K562 (cell line): ENCODE results near the gene TPCN1. TPM values are rescaled to one million over a fixed set of nuclear protein-coding genes. Genes with fewer than 3 reads are reported as not detected.

Experiments used
- ATAC-seq: fragments of 200-7000 bp; cut with Tn5 transposase; 3 replicates; pipeline ENCODE4 v1.9.1; 2020; ENCODE audit warnings: moderate library complexity
- BruUV-seq: library from RNA; stranded (reverse); fragments of 400-500 nt; replicated peaks from 2 replicates; lab custom pipeline; 2021; lab: Mats Ljungman, UMichigan
- CTCF ChIA-PET: fragments of 300-600 bp; formaldehyde crosslinking; extraction: SDS; loops from one replicate; lab custom pipeline; 2021; ENCODE audit warnings: low intra/inter-chr PET ratio; lab: Yijun Ruan, JAX
- POLR2A ChIA-PET: fragments of 300-600, 350-650 bp; sonication (Branson Sonifier 250); formaldehyde crosslinking; extraction: SDS; loops from one replicate; lab custom pipeline; 2021; ENCODE audit warnings: antibody characterized with exemption, inconsistent platforms; lab: Yijun Ruan, JAX
- DNase-seq, 4 experiments: peaks; one replicate each; pipeline versions ENCODE4 v3.0.0 to v3.0.0-alpha.2; 2011 to 2018; ENCODE audit warnings: low spot score in 3 of 4, mixed read lengths in 3 of 4; ENCODE audit errors: extremely low read depth in 1 of 4
- FAIRE-seq: peaks from 2 replicates; lab custom pipeline; 2011; peaks lifted over from hg19 to GRCh38; lab: Jason Lieb, UNC
- H2AFZ ChIP-seq: 2 replicates; pipeline ENCODE4 v1.6.0; 2011; ENCODE audit warnings: low read depth, low read length, control low read depth, inconsistent platforms
- H3K27ac ChIP-seq: fragments of 200-600 bp; 3 replicates; pipeline ENCODE4 v1.8.0; 2011; ENCODE audit warnings: low read depth, mild to moderate bottlenecking, control low read depth, inconsistent platforms, low read length, moderate library complexity, mixed read lengths; ENCODE audit errors: extremely low read depth
- H3K27me3 ChIP-seq, 2 experiments: fragments of 300-600 bp in 1 of 2; 2 replicates in 1 of 2; 3 replicates in 1 of 2; pipeline versions ENCODE4 v1.6.0 to v1.8.0; 2011; ENCODE audit warnings: inconsistent platforms in 2 of 2, low read length in 2 of 2, mild to moderate bottlenecking in 1 of 2, mixed read lengths in 1 of 2, moderate library complexity in 1 of 2; ENCODE audit not compliant: control insufficient read depth in 2 of 2, insufficient read depth in 2 of 2
- H3K36me3 ChIP-seq: fragments of 300-600 bp; 3 replicates; pipeline ENCODE4 v1.8.0; 2011; ENCODE audit warnings: mild to moderate bottlenecking, low read length, inconsistent platforms; ENCODE audit not compliant: control insufficient read depth, insufficient read depth
- H3K4me1 ChIP-seq, 2 experiments: fragments of 200-600 bp in 1 of 2; replicated peaks in 1 of 2; 2 replicates in 1 of 2; 3 replicates in 1 of 2; pipeline versions ENCODE4 v1.5.1 to v1.8.0; 2011; ENCODE audit warnings: inconsistent platforms in 2 of 2, low read length in 2 of 2, mild to moderate bottlenecking in 1 of 2, mixed read lengths in 1 of 2, moderate library complexity in 1 of 2; ENCODE audit not compliant: control insufficient read depth in 2 of 2, insufficient read depth in 2 of 2
- H3K4me2 ChIP-seq: 2 replicates; pipeline ENCODE4 v1.6.1; 2011; ENCODE audit warnings: low read length, control low read depth, inconsistent platforms, mixed read lengths; ENCODE audit not compliant: insufficient read depth
- H3K4me3 ChIP-seq: fragments of 200-600 bp; sonication (generic), shearing (Covaris generic); 2 replicates; pipeline ENCODE4 v1.5.1; 2016; ENCODE audit warnings: control low read depth, inconsistent platforms
- H3K79me2 ChIP-seq: fragments of 200-600 bp; 3 replicates; pipeline ENCODE4 v1.8.0; 2011; ENCODE audit warnings: low read length, inconsistent platforms; ENCODE audit not compliant: control insufficient read depth, insufficient read depth
- H3K9ac ChIP-seq, 2 experiments: 2 replicates each; pipeline versions ENCODE4 v1.6.0 to v1.6.1; 2011; ENCODE audit warnings: low read depth in 2 of 2, low read length in 2 of 2, control low read depth in 1 of 2, inconsistent platforms in 1 of 2, mild to moderate bottlenecking in 1 of 2, mixed read lengths in 1 of 2; ENCODE audit not compliant: insufficient read depth in 1 of 2
- H3K9me1 ChIP-seq: one replicate; pipeline ENCODE4 v1.6.0; 2011; ENCODE audit warnings: inconsistent platforms, mild to moderate bottlenecking, low read length, moderate library complexity; ENCODE audit not compliant: control insufficient read depth, insufficient read depth
- H3K9me3 ChIP-seq: replicated peaks from 2 replicates; pipeline ENCODE4 v1.5.1; 2011; ENCODE audit warnings: low read depth, low read length, inconsistent platforms; ENCODE audit not compliant: control insufficient read depth, insufficient read depth
- H4K20me1 ChIP-seq: replicated peaks from 2 replicates; pipeline ENCODE4 v1.6.1; 2011; ENCODE audit warnings: low read length, inconsistent platforms, mixed read lengths; ENCODE audit not compliant: control insufficient read depth, insufficient read depth
- BRD9 ChIP-seq: fragments of 450-650 bp; IDR thresholded peaks from 2 replicates; pipeline ENCODE4 v1.6.1; 2018; ENCODE audit warnings: low read depth; ENCODE audit not compliant: partially characterized antibody
- DPF2 ChIP-seq: fragments of 450-650 bp; IDR thresholded peaks from 2 replicates; pipeline ENCODE4 v1.6.1; 2016
- E2F5 ChIP-seq: sonication (generic); formaldehyde crosslinking; IDR thresholded peaks from 2 replicates; pipeline ENCODE4 v1.8.0; 2022; ENCODE audit warnings: mild to moderate bottlenecking, missing genetic modification reagents
- ETS1 ChIP-seq: conservative IDR thresholded peaks from 2 replicates; pipeline ENCODE4 v1.6.1; 2011; ENCODE audit warnings: low read depth, mild to moderate bottlenecking, low read length; ENCODE audit not compliant: control insufficient read depth
- GTF2F1 ChIP-seq: IDR thresholded peaks from 2 replicates; pipeline ENCODE4 v1.6.1; 2011; ENCODE audit warnings: low read depth, low read length, improper control_type of control experiment
- HDAC1 ChIP-seq, 2 experiments: fragments of 450-650 bp; IDR thresholded peaks; 2 replicates each; pipeline ENCODE4 v1.6.1; 2016 to 2017; ENCODE audit warnings: inconsistent platforms in 1 of 2, mild to moderate bottlenecking in 1 of 2, moderate library complexity in 1 of 2
- HMGXB4 ChIP-seq: sonication (generic); formaldehyde crosslinking; IDR thresholded peaks from 2 replicates; pipeline ENCODE4 v1.8.1; 2023; ENCODE audit warnings: mild to moderate bottlenecking, missing genetic modification reagents
- MIER1 ChIP-seq: fragments of 450-650 bp; IDR thresholded peaks from 2 replicates; pipeline ENCODE4 v1.6.1; 2016; ENCODE audit warnings: antibody characterized with exemption, mild to moderate bottlenecking, low read depth
- PTBP1 ChIP-seq: fragments of 200-400 bp; formaldehyde crosslinking; IDR thresholded peaks from 2 replicates; pipeline ENCODE4 v1.6.1; 2017; ENCODE audit warnings: low read depth, low read length
- RFX7 ChIP-seq: fragments of 250-450 bp; sonication (Bioruptor Pico); IDR thresholded peaks from 2 replicates; pipeline ENCODE4 v1.5.1; 2021; ENCODE audit warnings: mild to moderate bottlenecking
- SRSF7 ChIP-seq: fragments of 200-400 bp; formaldehyde crosslinking; optimal IDR thresholded peaks from 2 replicates; pipeline ENCODE3; 2017; ENCODE audit warnings: mild to moderate bottlenecking, low read depth, low read length
- STAT5A ChIP-seq: IDR thresholded peaks from 2 replicates; pipeline ENCODE4 v1.6.1; 2012; ENCODE audit warnings: low read length, inconsistent platforms, borderline replicate concordance
- ZNF316 ChIP-seq: fragments of 450-650 bp; IDR thresholded peaks from 2 replicates; pipeline ENCODE4 v1.6.1; 2016
- ZNF324 ChIP-seq: fragments of 250-450 bp; sonication (Bioruptor Pico); IDR thresholded peaks from 2 replicates; pipeline ENCODE4 v1.4.0; 2020; ENCODE audit warnings: mild to moderate bottlenecking
- ZNF347 ChIP-seq: fragments of 450-650 bp; formaldehyde crosslinking; IDR thresholded peaks from 2 replicates; pipeline ENCODE4 v1.4.0; 2020; ENCODE audit warnings: low read depth, mild to moderate bottlenecking, moderate library complexity
- ZNF584 ChIP-seq: fragments of 200-800 bp; sonication (Bioruptor generic); IDR thresholded peaks from 2 replicates; pipeline ENCODE4 v1.6.1; 2016; ENCODE audit warnings: low read depth, mild to moderate bottlenecking, missing genetic modification characterization, missing compliant biosample characterization
- WGBS: fragments of 100-300 bp; shearing (Covaris generic); methylation state at CpG from one replicate; pipeline ENCODE4 v1.1.6; 2016; ENCODE audit warnings: low coverage, mixed read lengths; ENCODE audit not compliant: insufficient coverage; ENCODE audit errors: missing lambda C conversion rate; 5-methylcytosine and 5-hydroxymethylcytosine counted together
- in situ Hi-C: fragments of 300-500 bp; cut with MboI; formaldehyde crosslinking; loops from 4 replicates; pipeline ENCODE4 v1.15.0; 2018; ENCODE audit warnings: inconsistent platforms, mixed read lengths
- intact Hi-C: fragments of 100-400 bp; cut with micrococcal nuclease; formaldehyde crosslinking; loops from 2 replicates; pipeline ENCODE4 v1.14.2; 2022
- polyA plus RNA-seq, 8 experiments: library from polyadenylated mRNA; depleted of rRNA in 4 of 8; stranded (reverse) in 5 of 8; unstranded in 3 of 8; fragments of >200 nt; fragmentation: Nextera tagmentation in 2 of 8; fragmentation: Illumina TruSeq in 1 of 8; extraction: Ambion mirVana in 2 of 8; extraction: Trizol in 1 of 8; gene quantifications; 2 replicates each; pipeline versions ENCODE4 v1.2.1 to v1.2.3, GENCODE V29; 2011 to 2014; ENCODE audit warnings: inconsistent platforms in 1 of 8, missing spikeins in 1 of 8
- total RNA-seq, 7 experiments: library from RNA; depleted of rRNA in 6 of 7; stranded (reverse); fragments of >200 nt in 6 of 7; fragmentation: Illumina TruSeq in 2 of 7; extraction: Trizol in 2 of 7; gene quantifications; 2 replicates each; pipeline versions ENCODE4 v1.2.1 to v1.2.3, GENCODE V29; 2011 to 2021; ENCODE audit warnings: low replicate concordance in 1 of 7
- TF ChIP-seq, protein P1 (sequence below): fragments of 450-650 bp; IDR thresholded peaks from 2 replicates; pipeline ENCODE4 v1.6.1; 2016; ENCODE audit warnings: mild to moderate bottlenecking

TPCN1 gene
- total and polyA plus RNA-seq, 9 of the 15 experiments (the other 6 are each of a cell fraction or from before 2014, with no cell fraction given): 0.80 to 23.8 (median 7.4) TPM

- H3K9ac ChIP-seq: peak overlapping the region in 1 of 2 experiments; percentile 16; a peak in 1 of 4 replicates
- BruUV-seq: no TSS peak
- POLR2A ChIA-PET: interaction anchor here (0.7 to 2.0 kb wide), 3 partner anchors 12 to 676 kb away, joined by 3 to 4 read pairs (median 4); no protein-coding TSS in a partner anchor
- ATAC-seq: peak; percentile 67
- WGBS: 4% methylated on average over 7 of the region's 7 CpGs
- H3K9me1 ChIP-seq: peaks cover 5% of the 10 kb centered on the region
- peaks cover 4 to 7% of the 10 kb centered on the region in 2 experiments; a peak in 4 of 5 replicates for H3K4me1 ChIP-seq
- no peak overlapping the region for H3K4me3 ChIP-seq
- no peaks in the 10 kb centered on the region; the same call in 1 of the 2 replicates for H4K20me1 ChIP-seq
- no peaks in the 10 kb centered on the region for H3K9me3 ChIP-seq
- in situ Hi-C loops: loop anchor here (5.0 to 10.0 kb wide), 2 partner anchors 118 to 601 kb away; no protein-coding TSS in a partner anchor
- DNase-seq: peak; percentile 52 to 83 (median 70)
- peaks cover 82% of the 10 kb centered on the region for H3K36me3 ChIP-seq
- FAIRE-seq: peak; percentile 85
- H3K27me3 ChIP-seq: no peaks in the 10 kb centered on the region
- intact Hi-C loops: no loop called here
- CTCF ChIA-PET: interaction anchor here (0.6 kb wide), 1 partner anchor 12 kb away, joined by 3 read pairs; no protein-coding TSS in a partner anchor
- no peaks in the 10 kb centered on the region for H3K79me2 ChIP-seq
- H3K4me2 ChIP-seq: peak overlapping the region; percentile 12; the same call in 1 of the 2 replicates
- no peak overlapping the region for H2AFZ ChIP-seq
- H3K27ac ChIP-seq: no peak overlapping the region
- TF ChIP-seq ZNF347: no peak
- TF ChIP-seq DPF2: peak; percentile 81
- TF ChIP-seq, protein P1, sequence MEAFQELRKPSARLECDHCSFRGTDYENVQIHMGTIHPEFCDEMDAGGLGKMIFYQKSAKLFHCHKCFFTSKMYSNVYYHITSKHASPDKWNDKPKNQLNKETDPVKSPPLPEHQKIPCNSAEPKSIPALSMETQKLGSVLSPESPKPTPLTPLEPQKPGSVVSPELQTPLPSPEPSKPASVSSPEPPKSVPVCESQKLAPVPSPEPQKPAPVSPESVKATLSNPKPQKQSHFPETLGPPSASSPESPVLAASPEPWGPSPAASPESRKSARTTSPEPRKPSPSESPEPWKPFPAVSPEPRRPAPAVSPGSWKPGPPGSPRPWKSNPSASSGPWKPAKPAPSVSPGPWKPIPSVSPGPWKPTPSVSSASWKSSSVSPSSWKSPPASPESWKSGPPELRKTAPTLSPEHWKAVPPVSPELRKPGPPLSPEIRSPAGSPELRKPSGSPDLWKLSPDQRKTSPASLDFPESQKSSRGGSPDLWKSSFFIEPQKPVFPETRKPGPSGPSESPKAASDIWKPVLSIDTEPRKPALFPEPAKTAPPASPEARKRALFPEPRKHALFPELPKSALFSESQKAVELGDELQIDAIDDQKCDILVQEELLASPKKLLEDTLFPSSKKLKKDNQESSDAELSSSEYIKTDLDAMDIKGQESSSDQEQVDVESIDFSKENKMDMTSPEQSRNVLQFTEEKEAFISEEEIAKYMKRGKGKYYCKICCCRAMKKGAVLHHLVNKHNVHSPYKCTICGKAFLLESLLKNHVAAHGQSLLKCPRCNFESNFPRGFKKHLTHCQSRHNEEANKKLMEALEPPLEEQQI: no peak
- no peak for TF ChIP-seq GTF2F1
- TF ChIP-seq MIER1: no peak
- no peak for TF ChIP-seq ETS1
- TF ChIP-seq ZNF324: no peak
- TF ChIP-seq SRSF7: no peak
- TF ChIP-seq RFX7: no peak
- TF ChIP-seq BRD9: no peak
- no peak for TF ChIP-seq STAT5A
- peak in 1 of 2 experiments; percentile 70; a peak in 2 of 4 replicates for TF ChIP-seq HDAC1 (IDR thresholded peaks at IDR 0.05)
- no peak for TF ChIP-seq E2F5 (CRISPR knock-in tag)
- no peak for TF ChIP-seq PTBP1
- TF ChIP-seq ZNF316: no peak
- TF ChIP-seq HMGXB4 (CRISPR knock-in tag): no peak
- TF ChIP-seq ZNF584 (CRISPR knock-in tag): no peak
Measured at GRCh38 chr12:113314121-113314529, 92.9 kb downstream of the TPCN1 start.
